Neuron (in vitro differentiated cells): ENCODE results near the gene CUL7.
"Not testable (repeated sequence)": the region's sequence is repeated elsewhere in the genome, so short reads cannot be mapped to it uniquely, and the experiment has no call there.

Experiments
- H2AFZ ChIP-seq: one replicate; pipeline ENCODE4 v1.6.1; 2013; ENCODE audit warnings: low read depth, mild to moderate bottlenecking, inconsistent platforms, low read length, moderate library complexity
- H3K27me3 ChIP-seq: one replicate; pipeline ENCODE4 v1.6.1; 2013; ENCODE audit warnings: low read length; ENCODE audit not compliant: insufficient read depth
- H3K36me3 ChIP-seq: one replicate; pipeline ENCODE4 v1.6.1; 2013; ENCODE audit warnings: low read length; ENCODE audit not compliant: insufficient read depth
- H3K4me1 ChIP-seq: one replicate; pipeline ENCODE4 v1.6.1; 2013; ENCODE audit warnings: low read length; ENCODE audit not compliant: insufficient read depth
- H3K4me3 ChIP-seq: 2 replicates; pipeline ENCODE4 v1.5.1; 2013; ENCODE audit warnings: mild to moderate bottlenecking, low read length, moderate library complexity
- H3K9me3 ChIP-seq: one replicate; pipeline ENCODE4 v1.6.1; 2013; ENCODE audit warnings: low read length

Gene CUL7

GRCh38 chr6:43089467-43089866 is 35.8 kb upstream of the CUL7 start:
- Histone ChIP-seq H3K4me1 (peaks cover 45% of the 10 kb centered on the region), H3K27me3 (no peaks in the 10 kb centered on the region), H3K9me3 (no peaks in the 10 kb centered on the region), H3K4me3 (no peak overlapping the region), H2AFZ (no peak overlapping the region), H3K36me3 (no peaks in the 10 kb centered on the region)

GRCh38 chr6:43088654-43089056 is 35.0 kb upstream of the CUL7 start:
- no peak overlapping the region for H3K4me3 ChIP-seq
- H3K9me3 ChIP-seq, result no peaks in the 10 kb centered on the region
- H3K4me1 ChIP-seq, result peaks cover 39% of the 10 kb centered on the region
- no peaks in the 10 kb centered on the region for H3K27me3 ChIP-seq
- no peak overlapping the region for H2AFZ ChIP-seq
- H3K36me3 ChIP-seq, result no peaks in the 10 kb centered on the region

GRCh38 chr6:43086022-43086658 is 32.5 kb upstream of the CUL7 start:
- Histone ChIP-seq H3K4me3 (no peak overlapping the region), H2AFZ (no peak overlapping the region), H3K4me1 (peaks cover 23% of the 10 kb centered on the region), H3K9me3 (no peaks in the 10 kb centered on the region), H3K36me3 (no peaks in the 10 kb centered on the region), H3K27me3 (no peaks in the 10 kb centered on the region)

- Histone ChIP-seq H2AFZ (no peak overlapping the region), H3K36me3 (no peaks in the 10 kb centered on the region), H3K4me3 (no peak overlapping the region), H3K9me3 (no peaks in the 10 kb centered on the region), H3K27me3 (no peaks in the 10 kb centered on the region), H3K4me1 (peaks cover 4% of the 10 kb centered on the region)
These were observed 29.4 kb upstream of the CUL7 start for GRCh38 chr6:43082806-43083655.

- H3K27me3 ChIP-seq, H3K4me3 ChIP-seq, H2AFZ ChIP-seq, H3K36me3 ChIP-seq, H3K9me3 ChIP-seq: not testable (repeated sequence)
- peaks cover 14% of the 10 kb centered on the region for H3K4me1 ChIP-seq
These were observed 28.3 kb upstream of the CUL7 start for GRCh38 chr6:43081922-43082321.

GRCh38 chr6:43081043-43081442 is 27.4 kb upstream of the CUL7 start:
- Histone ChIP-seq H2AFZ (no peak overlapping the region), H3K4me1 (peaks cover 14% of the 10 kb centered on the region), H3K36me3 (no peaks in the 10 kb centered on the region), H3K27me3 (no peaks in the 10 kb centered on the region), H3K4me3 (no peak overlapping the region), H3K9me3 (no peaks in the 10 kb centered on the region)

GRCh38 chr6:43078691-43079090 is 25.0 kb upstream of the CUL7 start:
- Histone ChIP-seq H3K27me3 (no peaks in the 10 kb centered on the region), H3K4me1 (peaks cover 24% of the 10 kb centered on the region), H3K9me3 (no peaks in the 10 kb centered on the region), H3K4me3 (no peak overlapping the region), H2AFZ (no peak overlapping the region), H3K36me3 (peaks cover 5% of the 10 kb centered on the region)

- Histone ChIP-seq H3K27me3 (no peaks in the 10 kb centered on the region), H3K9me3 (no peaks in the 10 kb centered on the region), H3K4me3 (peak overlapping the region; percentile 94), H3K4me1 (peaks cover 24% of the 10 kb centered on the region), H3K36me3 (peaks cover 7% of the 10 kb centered on the region), H2AFZ (no peak overlapping the region)
These were observed 24.4 kb upstream of the CUL7 start for GRCh38 chr6:43077981-43078511.

GRCh38 chr6:43077333-43077809 is 23.7 kb upstream of the CUL7 start:
- Histone ChIP-seq H3K27me3 (no peaks in the 10 kb centered on the region), H3K4me3 (peak overlapping the region; percentile 94), H3K9me3 (no peaks in the 10 kb centered on the region), H3K36me3 (peaks cover 11% of the 10 kb centered on the region), H2AFZ (peak overlapping the region; percentile 21), H3K4me1 (peaks cover 24% of the 10 kb centered on the region)

GRCh38 chr6:43076464-43077332 is 23.0 kb upstream of the CUL7 start:
- Histone ChIP-seq H2AFZ (peak overlapping the region; percentile 21), H3K4me1 (peaks cover 24% of the 10 kb centered on the region), H3K27me3 (no peaks in the 10 kb centered on the region), H3K4me3 (peak overlapping the region; percentile 94), H3K9me3 (no peaks in the 10 kb centered on the region), H3K36me3 (peaks cover 11% of the 10 kb centered on the region)

- H3K4me1 ChIP-seq, result peaks cover 24% of the 10 kb centered on the region
- peak within 1 kb of the TSS; percentile 94 for H3K4me3 ChIP-seq
- H3K9me3 ChIP-seq, result no peaks in the 10 kb centered on the region
- peak within 1 kb of the TSS; percentile 73 for H2AFZ ChIP-seq
- peaks cover 11% of the 10 kb centered on the region for H3K36me3 ChIP-seq
- no peaks in the 10 kb centered on the region for H3K27me3 ChIP-seq
These were observed 22.2 kb upstream of the CUL7 start, which contains the start of gene PTK7 for GRCh38 chr6:43075670-43076463. Gene PTK7, plus strand, starts transcription at chr6:43076314. Its CDS starts 175 bp downstream, at chr6:43076489.
